HL-60 (cell line): ENCODE measurements around the gene CNST.

Experiments
- DNase-seq, 2 experiments: peaks; one replicate each; pipeline ENCODE4 v3.0.0-alpha.2; 2010 to 2020; ENCODE audit warnings: low read depth in 1 of 2, low spot score in 1 of 2
- H3K27ac ChIP-seq: fragments of 250-450 bp; sonication (Bioruptor Pico); replicated peaks from 2 replicates; pipeline ENCODE4 v1.5.1; 2020; ENCODE audit warnings: mild to moderate bottlenecking, moderate library complexity
- H3K27me3 ChIP-seq: fragments of 250-450 bp; sonication (Bioruptor Pico); 2 replicates; pipeline ENCODE4 v1.5.1; 2021; ENCODE audit warnings: mild to moderate bottlenecking, moderate library complexity; ENCODE audit not compliant: insufficient read depth, poor library complexity, severe bottlenecking
- H3K4me3 ChIP-seq: replicated peaks from 2 replicates; pipeline ENCODE4 v1.5.1; 2011; ENCODE audit warnings: mild to moderate bottlenecking, control low read depth, low read length; ENCODE audit not compliant: insufficient read depth
- CTCF ChIP-seq: IDR thresholded peaks from one replicate; pipeline ENCODE4 v1.5.1; 2011; ENCODE audit warnings: low read length, control low read depth, inconsistent platforms; ENCODE audit not compliant: insufficient read depth
- GABPA ChIP-seq: IDR thresholded peaks from 2 replicates; pipeline ENCODE4 v1.6.1; 2012; ENCODE audit warnings: low read depth
- POLR2AphosphoS5 ChIP-seq: IDR thresholded peaks from 2 replicates; pipeline ENCODE4 v1.6.1; 2012; ENCODE audit warnings: low read depth
- REST ChIP-seq: IDR thresholded peaks from 2 replicates; pipeline ENCODE4 v1.6.1; 2012; ENCODE audit warnings: low read depth; ENCODE audit not compliant: insufficient replicate concordance
- SPI1 ChIP-seq: IDR thresholded peaks from 2 replicates; pipeline ENCODE4 v1.6.1; 2012; ENCODE audit warnings: low read depth, mild to moderate bottlenecking, borderline replicate concordance

Gene CNST

GRCh38 chr1:246533371-246533905 lies 32.8 kb upstream of the CNST start:
- Histone ChIP-seq H3K4me3 (no peak overlapping the region), H3K27me3 (no peaks in the 10 kb centered on the region), H3K27ac (no peak overlapping the region)
- no peak for TF ChIP-seq REST
- no peak for TF ChIP-seq SPI1
- no peak for TF ChIP-seq CTCF
- no peak for TF ChIP-seq GABPA
- TF ChIP-seq POLR2AphosphoS5, result no peak
- DNase-seq, result no peak

- DNase-seq, result no peak
- no peak for TF ChIP-seq GABPA
- no peak for TF ChIP-seq CTCF
- TF ChIP-seq POLR2AphosphoS5, result no peak
- TF ChIP-seq SPI1, result no peak
- no peak for TF ChIP-seq REST
- Histone ChIP-seq H3K27me3 (no peaks in the 10 kb centered on the region), H3K27ac (no peak overlapping the region), H3K4me3 (no peak overlapping the region)
These were observed 32.1 kb upstream of the CNST start for GRCh38 chr1:246534114-246534513.

- no peak overlapping the region for H3K4me3 ChIP-seq
- DNase-seq, result no peak
- H3K27me3 ChIP-seq, result no peaks in the 10 kb centered on the region
- TF ChIP-seq POLR2AphosphoS5 (no peak), REST (no peak), GABPA (no peak), CTCF (no peak), SPI1 (no peak)
- no peak overlapping the region for H3K27ac ChIP-seq
These were observed 28.8 kb upstream of the CNST start for GRCh38 chr1:246537441-246537840.
